ENCODE results near the gene TSPAN1.

TSPAN1 gene

DNA sequence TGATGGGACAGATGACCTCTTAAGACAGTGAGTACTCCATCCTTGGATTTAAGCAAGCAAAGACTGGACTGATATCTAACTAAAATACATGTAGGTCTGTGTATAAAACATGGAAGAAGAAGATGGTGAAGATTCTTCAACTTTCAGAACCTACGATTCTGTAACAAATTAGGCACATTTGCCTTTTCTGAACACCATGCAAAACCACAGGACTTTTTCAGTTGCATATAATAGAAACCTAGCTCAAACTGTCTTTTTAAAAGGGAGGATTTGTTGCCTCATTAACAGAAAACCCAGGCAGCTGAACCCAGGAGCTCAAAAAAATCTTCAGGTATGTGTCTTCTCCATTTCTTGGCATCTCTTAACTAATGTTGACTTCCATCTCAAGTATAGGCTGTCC is 14.7 kb upstream of the TSPAN1 start:
- no peak for DNase-seq (ENCODE audit: extremely low read depth, low read depth)

DNA sequence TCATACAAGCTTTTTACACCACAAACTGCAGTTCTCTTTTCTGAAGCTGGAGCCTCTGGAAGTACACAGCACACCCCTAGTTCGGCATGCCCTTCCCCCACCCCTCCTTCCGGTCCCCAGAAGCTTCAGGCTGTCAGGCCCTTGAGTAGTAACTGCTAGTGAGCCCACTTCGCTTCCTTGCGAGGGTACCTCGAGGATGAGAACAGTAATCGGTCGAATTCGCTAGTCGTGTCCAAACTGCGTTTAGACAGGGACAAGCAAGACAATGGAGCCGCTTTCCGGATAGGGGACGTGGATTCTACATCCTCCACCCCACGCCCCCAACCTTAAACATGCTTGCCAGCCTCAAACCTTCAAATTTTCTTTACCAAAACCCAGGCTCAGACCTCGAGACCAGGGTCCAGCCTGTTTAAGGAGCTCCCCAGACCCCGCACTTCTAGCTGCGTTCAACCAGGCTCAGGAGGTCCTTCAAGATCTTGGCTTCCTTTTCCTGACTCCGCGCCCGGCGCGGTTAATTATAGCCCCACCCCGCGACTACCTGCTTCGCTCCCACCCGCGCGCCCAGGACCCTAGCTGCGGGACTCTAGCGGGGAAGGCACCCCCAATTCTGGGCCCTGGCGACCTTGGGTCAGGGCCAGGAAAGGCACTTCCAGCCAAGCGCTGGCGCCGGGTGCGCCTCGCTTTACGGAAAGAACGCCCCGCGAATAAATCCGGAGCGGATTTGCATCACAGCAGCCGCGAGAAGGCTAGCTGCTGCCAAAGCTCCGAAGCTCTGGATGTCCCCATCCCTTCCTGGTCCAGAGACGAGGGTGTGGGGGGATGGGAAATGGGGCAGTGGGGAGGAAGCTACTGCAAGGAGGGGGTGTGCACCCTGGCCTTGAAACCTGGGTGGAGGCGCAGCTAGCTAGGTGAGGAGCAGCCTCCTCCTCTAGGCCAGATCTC is 8.1 kb upstream of the TSPAN1 start:
- TF ChIP-seq, protein P1, sequence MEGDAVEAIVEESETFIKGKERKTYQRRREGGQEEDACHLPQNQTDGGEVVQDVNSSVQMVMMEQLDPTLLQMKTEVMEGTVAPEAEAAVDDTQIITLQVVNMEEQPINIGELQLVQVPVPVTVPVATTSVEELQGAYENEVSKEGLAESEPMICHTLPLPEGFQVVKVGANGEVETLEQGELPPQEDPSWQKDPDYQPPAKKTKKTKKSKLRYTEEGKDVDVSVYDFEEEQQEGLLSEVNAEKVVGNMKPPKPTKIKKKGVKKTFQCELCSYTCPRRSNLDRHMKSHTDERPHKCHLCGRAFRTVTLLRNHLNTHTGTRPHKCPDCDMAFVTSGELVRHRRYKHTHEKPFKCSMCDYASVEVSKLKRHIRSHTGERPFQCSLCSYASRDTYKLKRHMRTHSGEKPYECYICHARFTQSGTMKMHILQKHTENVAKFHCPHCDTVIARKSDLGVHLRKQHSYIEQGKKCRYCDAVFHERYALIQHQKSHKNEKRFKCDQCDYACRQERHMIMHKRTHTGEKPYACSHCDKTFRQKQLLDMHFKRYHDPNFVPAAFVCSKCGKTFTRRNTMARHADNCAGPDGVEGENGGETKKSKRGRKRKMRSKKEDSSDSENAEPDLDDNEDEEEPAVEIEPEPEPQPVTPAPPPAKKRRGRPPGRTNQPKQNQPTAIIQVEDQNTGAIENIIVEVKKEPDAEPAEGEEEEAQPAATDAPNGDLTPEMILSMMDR (IDR thresholded peaks at IDR 0.05; ENCODE audit: low read depth, low read length): no peak
- DNase-seq (ENCODE audit: extremely low read depth, low read depth): no peak

More for the DNA sequence above, 14.7 kb upstream of the TSPAN1 start:
- TF ChIP-seq, protein P1 (IDR thresholded peaks at IDR 0.05; ENCODE audit: low read depth, low read length): no peak

DNA sequence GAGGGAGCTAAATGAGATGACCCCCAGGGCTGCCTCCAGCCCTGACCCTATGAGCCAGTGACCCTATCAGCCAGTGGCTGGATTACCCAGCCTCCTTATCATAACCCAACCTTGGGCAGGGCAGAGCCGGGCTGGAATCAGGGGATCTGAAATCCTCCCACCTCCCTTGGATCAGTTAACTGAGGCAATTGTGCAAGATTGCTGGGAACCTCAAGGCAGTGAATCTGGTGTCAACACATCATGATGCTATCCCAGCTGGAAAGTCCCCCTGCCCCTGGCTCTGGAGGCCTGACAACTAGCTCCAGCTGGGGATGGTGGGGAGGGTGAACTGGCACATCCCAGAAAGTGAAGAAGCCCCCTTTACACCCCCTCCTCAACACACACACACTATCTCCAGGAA is 6.4 kb upstream of the TSPAN1 start:
- DNase-seq (ENCODE audit: extremely low read depth, low read depth): no peak
- TF ChIP-seq, protein P1 (IDR thresholded peaks at IDR 0.05; ENCODE audit: low read depth, low read length): no peak

DNA sequence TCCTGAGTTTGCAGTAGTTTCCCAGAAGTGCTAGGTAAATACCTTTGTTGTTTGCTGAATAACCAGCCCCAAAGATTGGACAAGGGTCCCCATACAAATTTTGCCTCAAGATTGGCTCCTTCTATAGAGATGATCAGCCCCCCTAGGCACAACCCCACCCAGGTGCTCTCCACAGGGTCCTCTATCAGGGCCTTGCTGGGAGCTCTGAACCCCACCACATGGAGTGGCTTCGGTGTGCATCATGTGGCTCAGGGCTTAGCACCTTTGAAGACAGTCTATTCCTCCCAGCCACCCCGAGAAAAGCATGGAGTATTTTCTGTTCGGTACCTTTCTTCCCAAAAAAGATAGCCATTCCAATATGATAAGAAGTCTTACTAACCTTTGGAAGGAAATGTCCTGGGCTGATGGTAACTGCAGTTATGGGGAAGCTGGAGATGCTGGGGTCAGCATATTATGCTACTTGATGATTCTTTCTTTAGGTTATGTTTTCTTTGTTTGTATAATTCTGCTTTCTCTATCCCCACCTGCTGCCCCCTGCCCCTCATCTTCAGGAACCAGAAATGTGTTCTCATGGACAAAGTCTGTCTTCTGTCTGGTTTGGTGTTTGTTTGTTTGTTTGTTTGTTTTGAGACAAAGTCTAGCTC is 5.0 kb upstream of the TSPAN1 start:
- TF ChIP-seq, protein P1 (IDR thresholded peaks at IDR 0.05; ENCODE audit: low read depth, low read length): no peak

DNA sequence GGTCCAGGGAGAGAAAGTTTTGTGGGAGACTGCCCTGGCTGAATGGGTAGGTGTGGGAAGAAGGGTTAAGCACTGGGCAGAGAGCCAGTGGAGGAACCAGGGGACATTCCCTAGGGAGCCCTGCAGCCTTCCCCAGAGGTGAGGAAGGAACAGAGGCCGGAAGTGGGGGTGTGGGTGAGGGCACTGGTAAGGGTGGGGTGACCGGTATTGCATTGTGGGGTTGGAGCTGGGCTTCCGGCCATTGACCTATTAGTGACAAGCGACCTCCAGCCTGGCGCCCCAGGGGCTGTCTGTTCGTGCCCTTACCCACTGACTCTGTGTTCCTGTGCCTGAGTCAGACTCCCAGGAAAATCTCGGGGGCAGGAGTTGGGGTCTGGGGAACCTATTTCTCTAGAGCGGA is 3.5 kb upstream of the TSPAN1 start:
- no peak for DNase-seq (ENCODE audit: extremely low read depth, low read depth)
- TF ChIP-seq, protein P1 (IDR thresholded peaks at IDR 0.05; ENCODE audit: low read depth, low read length): no peak

More for the DNA sequence above, 5.0 kb upstream of the TSPAN1 start:
- DNase-seq (ENCODE audit: extremely low read depth, low read depth): no peak

DNA sequence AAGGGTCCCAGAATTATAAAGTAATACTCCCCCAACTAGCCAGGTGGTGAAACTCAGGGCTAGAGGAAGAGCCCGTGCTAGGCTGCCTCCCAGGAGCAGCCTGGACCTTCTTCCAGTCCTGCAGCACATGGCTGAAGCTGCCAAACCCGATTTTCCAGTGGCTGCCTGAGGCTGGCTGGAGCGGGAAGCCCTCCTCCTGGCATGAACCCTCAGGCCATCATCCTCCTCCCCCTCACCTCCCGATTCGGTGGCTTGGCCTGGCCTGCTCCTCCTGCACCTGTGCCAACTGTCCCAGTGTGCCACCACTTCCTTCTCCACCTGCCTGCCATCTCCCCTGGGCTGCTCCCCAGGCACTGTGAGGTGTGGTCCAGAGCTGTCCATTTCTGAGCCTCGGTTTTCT is 3.0 kb upstream of the TSPAN1 start:
- TF ChIP-seq, protein P1 (IDR thresholded peaks at IDR 0.05; ENCODE audit: low read depth, low read length): no peak
- no peak for DNase-seq (ENCODE audit: extremely low read depth, low read depth)

DNA sequence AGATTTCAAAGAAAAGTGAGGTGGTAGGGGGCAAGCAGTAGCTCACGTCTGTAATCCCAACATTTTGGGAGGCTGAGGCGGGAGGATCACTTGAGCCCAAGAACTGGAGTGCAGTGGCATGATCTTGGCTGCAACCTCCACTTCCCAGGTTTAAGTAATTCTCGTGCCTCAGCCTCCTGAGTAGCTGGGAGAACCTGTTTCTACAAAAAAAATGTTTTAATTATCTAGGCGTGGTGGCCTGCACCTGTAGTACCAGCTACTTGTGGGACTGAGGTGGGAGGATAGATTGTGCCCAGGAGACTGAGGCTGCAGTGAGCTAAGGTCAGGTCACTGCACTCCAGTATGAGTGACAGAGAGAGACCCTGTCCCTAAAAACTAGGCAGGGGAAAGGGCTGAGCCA is 2.6 kb upstream of the TSPAN1 start:
- no peak for DNase-seq (ENCODE audit: extremely low read depth, low read depth)
- TF ChIP-seq, protein P1 (IDR thresholded peaks at IDR 0.05; ENCODE audit: low read depth, low read length): no peak
